SK-N-SH (cell line): ENCODE results near the gene DOCK6. TPM values are rescaled to one million over a fixed set of nuclear protein-coding genes. Genes with fewer than 3 reads are reported as not detected.

Experiments used
- CTCF ChIA-PET: fragments of 300-600, 350-600 bp; formaldehyde crosslinking; extraction: SDS; loops from one replicate; lab custom pipeline; 2021; lab: Yijun Ruan, JAX
- POLR2A ChIA-PET: fragments of 350-600 bp; sonication (Branson Sonifier 250); formaldehyde crosslinking; extraction: SDS; loops from one replicate; lab custom pipeline; 2020; ENCODE audit warnings: antibody characterized with exemption, inconsistent platforms; lab: Yijun Ruan, JAX
- DNase-seq: peaks from one replicate; pipeline ENCODE4 v3.0.0; 2012
- H2AFZ ChIP-seq: fragments of 200-600 bp; sonication (generic); 2 replicates; pipeline ENCODE4 v1.8.1; 2016; ENCODE audit warnings: antibody characterized with exemption, mild to moderate bottlenecking, low read depth
- H3F3A ChIP-seq: fragments of 200-600 bp; sonication (generic); replicated peaks from 2 replicates; pipeline ENCODE3; 2016; ENCODE audit warnings: antibody characterized with exemption, mild to moderate bottlenecking; ENCODE audit not compliant: insufficient read depth
- H3K27ac ChIP-seq, 2 experiments: fragments of 200-500 bp in 1 of 2; fragments of 200-600 bp in 1 of 2; sonication (Bioruptor generic) in 1 of 2; sonication (generic), shearing (Covaris generic) in 1 of 2; 2 replicates each; pipeline versions ENCODE4 v1.5.1 to v1.6.1; 2014 to 2016; ENCODE audit warnings: low read depth in 2 of 2, inconsistent platforms in 1 of 2, low read length in 1 of 2, mild to moderate bottlenecking in 1 of 2, mixed read lengths in 1 of 2
- H3K27me3 ChIP-seq: fragments of 200-600 bp; sonication (generic), shearing (Covaris generic); 2 replicates; pipeline ENCODE4 v1.6.1; 2016; ENCODE audit warnings: mixed run types; ENCODE audit not compliant: insufficient read depth
- H3K36me3 ChIP-seq, 2 experiments: fragments of 200-500 bp in 1 of 2; fragments of 200-600 bp in 1 of 2; sonication (Bioruptor generic) in 1 of 2; sonication (generic) in 1 of 2; replicated peaks in 1 of 2; 2 replicates each; pipeline versions ENCODE3 to v1.5.1; 2014 to 2016; ENCODE audit warnings: low read length in 1 of 2, mild to moderate bottlenecking in 1 of 2; ENCODE audit not compliant: insufficient read depth in 2 of 2, control insufficient read depth in 1 of 2
- H3K4me1 ChIP-seq, 2 experiments: fragments of 200-500 bp in 1 of 2; fragments of 200-600 bp in 1 of 2; sonication (Bioruptor generic) in 1 of 2; sonication (generic), shearing (Covaris generic) in 1 of 2; 2 replicates each; pipeline versions ENCODE4 v1.5.1 to v1.6.1; 2014 to 2016; ENCODE audit warnings: low read depth in 1 of 2, low read length in 1 of 2, mixed run types in 1 of 2; ENCODE audit not compliant: insufficient read depth in 2 of 2, control insufficient read depth in 1 of 2
- H3K4me2 ChIP-seq: fragments of 200-600 bp; sonication (generic), shearing (Covaris generic); 2 replicates; pipeline ENCODE4 v1.6.1; 2017; ENCODE audit warnings: mixed run types
- H3K4me3 ChIP-seq, 2 experiments: fragments of 200-500 bp in 1 of 2; fragments of 200-600 bp in 1 of 2; sonication (Bioruptor generic) in 1 of 2; sonication (generic), shearing (Covaris generic) in 1 of 2; 2 replicates each; pipeline versions ENCODE4 v1.5.1 to v1.8.1; 2014 to 2016; ENCODE audit warnings: low read depth in 2 of 2, inconsistent platforms in 1 of 2, low read length in 1 of 2, mild to moderate bottlenecking in 1 of 2, mixed read lengths in 1 of 2, moderate library complexity in 1 of 2
- H3K79me2 ChIP-seq: fragments of 200-600 bp; sonication (generic); 2 replicates; pipeline ENCODE4 v1.8.1; 2017; ENCODE audit warnings: mild to moderate bottlenecking; ENCODE audit not compliant: insufficient read depth
- H3K9ac ChIP-seq: fragments of 200-600 bp; sonication (generic); 2 replicates; pipeline ENCODE4 v1.6.1; 2017; ENCODE audit warnings: mixed run types
- H3K9me2 ChIP-seq: fragments of 200-600 bp; sonication (generic); 2 replicates; pipeline ENCODE4 v1.6.1; 2017; ENCODE audit warnings: mixed run types
- H3K9me3 ChIP-seq: fragments of 200-600 bp; sonication (generic); 2 replicates; pipeline ENCODE4 v1.6.1; 2017; ENCODE audit warnings: mixed run types, mild to moderate bottlenecking, moderate library complexity
- H4K20me1 ChIP-seq: fragments of 200-600 bp; sonication (generic); 2 replicates; pipeline ENCODE4 v1.6.1; 2017; ENCODE audit warnings: mild to moderate bottlenecking, mixed run types; ENCODE audit not compliant: insufficient read depth
- ELF1 ChIP-seq: IDR thresholded peaks from 2 replicates; pipeline ENCODE4 v1.4.0; 2012
- GABPA ChIP-seq: IDR thresholded peaks from 2 replicates; pipeline ENCODE4 v1.4.0; 2012; ENCODE audit warnings: low read depth, mild to moderate bottlenecking
- JUND ChIP-seq: IDR thresholded peaks from 2 replicates; pipeline ENCODE4 v1.4.0; 2012
- MXI1 ChIP-seq: IDR thresholded peaks from 2 replicates; pipeline ENCODE4 v1.6.1; 2012; ENCODE audit warnings: mild to moderate bottlenecking, low read depth, low read length, improper control_type of control experiment
- NFIC ChIP-seq: IDR thresholded peaks from 2 replicates; pipeline ENCODE4 v1.4.0; 2012; ENCODE audit warnings: borderline replicate concordance
- WGBS: methylation state at CpG from one replicate; pipeline ENCODE4 v1.1.6; 2017; ENCODE audit warnings: low lambda C conversion rate; 5-methylcytosine and 5-hydroxymethylcytosine counted together
- polyA plus RNA-seq, 3 experiments: library from polyadenylated mRNA; depleted of rRNA; stranded (reverse); fragments of >200 nt; gene quantifications; 2 replicates each; pipeline ENCODE4 v1.2.3, GENCODE V29; 2012
- TF ChIP-seq, protein P1 (sequence below): fragments of 150-350 bp; IDR thresholded peaks from 2 replicates; pipeline ENCODE4 v1.6.1; 2016; ENCODE audit warnings: mild to moderate bottlenecking, low read depth, low read length
- TF ChIP-seq, protein P2 (sequence below): IDR thresholded peaks from 2 replicates; pipeline ENCODE4 v1.4.0; 2012; ENCODE audit warnings: low read depth, borderline replicate concordance
- TF ChIP-seq, protein P3 (sequence below): IDR thresholded peaks from 2 replicates; pipeline ENCODE4 v1.4.0; 2012; ENCODE audit warnings: low read depth, borderline replicate concordance
- TF ChIP-seq, protein P4 (sequence below): IDR thresholded peaks from 2 replicates; pipeline ENCODE4 v1.4.0; 2012; ENCODE audit warnings: low read depth
- TF ChIP-seq, protein P5 (sequence below): IDR thresholded peaks from 2 replicates; pipeline ENCODE4 v1.6.1; 2012; ENCODE audit warnings: mild to moderate bottlenecking, low read depth, low read length, moderate library complexity
- TF ChIP-seq, protein P6 (sequence below): fragments of 200-600 bp; sonication (generic); IDR thresholded peaks from 2 replicates; pipeline ENCODE4 v1.6.1; 2017; ENCODE audit warnings: antibody characterized with exemption, mild to moderate bottlenecking, moderate library complexity

The DOCK6 gene
- polyA plus RNA-seq, 1 of the 3 experiments (the other 2 are of a cell fraction), result 18.3 TPM

DNA sequence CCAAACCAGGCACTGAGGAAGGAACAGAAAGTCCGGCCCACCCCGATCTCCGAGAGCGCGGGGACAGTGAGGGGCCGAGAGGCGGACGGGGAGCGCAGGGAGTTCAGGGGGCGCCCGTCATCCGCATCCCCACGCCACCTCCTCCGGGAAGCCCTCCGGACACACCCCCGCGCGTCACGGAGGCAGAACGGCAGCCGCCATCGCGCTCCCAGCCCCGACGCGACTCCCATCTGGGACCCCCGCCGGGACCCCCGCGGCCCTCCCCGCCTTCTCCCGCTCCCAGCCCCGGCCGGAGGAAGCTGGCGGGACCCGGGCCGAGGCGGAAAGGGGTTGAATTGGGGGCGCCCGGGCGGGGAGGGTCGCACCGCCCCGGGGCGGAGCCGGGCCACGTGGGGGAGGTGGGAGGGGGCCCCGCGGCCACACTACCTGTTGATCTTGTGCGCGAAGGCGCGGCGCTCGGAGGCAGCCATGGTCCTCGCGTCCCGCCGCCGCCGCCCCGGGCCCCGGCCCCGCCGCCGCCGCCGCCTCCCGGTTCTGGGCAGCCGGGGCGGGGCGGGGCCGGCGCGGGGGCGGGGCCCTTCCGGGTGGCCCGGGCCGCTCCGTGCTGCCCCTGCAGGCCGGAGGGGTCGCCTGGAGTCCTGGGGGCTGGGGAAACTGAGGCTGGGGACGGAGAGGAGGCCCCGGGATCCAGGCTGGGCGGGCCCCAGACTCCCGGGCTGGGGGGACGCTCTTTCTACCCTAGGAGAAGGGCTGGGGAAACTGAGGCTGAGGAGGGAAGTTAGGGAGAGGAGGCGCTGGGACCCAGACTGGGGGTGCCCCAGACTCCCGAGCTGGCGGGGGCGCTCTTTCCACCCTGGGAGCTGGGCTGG, at the start of gene DOCK6 (continued):
- TF ChIP-seq, protein P1, sequence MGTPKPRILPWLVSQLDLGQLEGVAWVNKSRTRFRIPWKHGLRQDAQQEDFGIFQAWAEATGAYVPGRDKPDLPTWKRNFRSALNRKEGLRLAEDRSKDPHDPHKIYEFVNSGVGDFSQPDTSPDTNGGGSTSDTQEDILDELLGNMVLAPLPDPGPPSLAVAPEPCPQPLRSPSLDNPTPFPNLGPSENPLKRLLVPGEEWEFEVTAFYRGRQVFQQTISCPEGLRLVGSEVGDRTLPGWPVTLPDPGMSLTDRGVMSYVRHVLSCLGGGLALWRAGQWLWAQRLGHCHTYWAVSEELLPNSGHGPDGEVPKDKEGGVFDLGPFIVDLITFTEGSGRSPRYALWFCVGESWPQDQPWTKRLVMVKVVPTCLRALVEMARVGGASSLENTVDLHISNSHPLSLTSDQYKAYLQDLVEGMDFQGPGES, result no peak
- TF ChIP-seq MXI1 (0 out of 2 replicates have a peak, but pooled peaks have one; percentile 39), ELF1 (peak; percentile 60), NFIC (no peak), JUND (no peak)
- TF ChIP-seq, protein P2, sequence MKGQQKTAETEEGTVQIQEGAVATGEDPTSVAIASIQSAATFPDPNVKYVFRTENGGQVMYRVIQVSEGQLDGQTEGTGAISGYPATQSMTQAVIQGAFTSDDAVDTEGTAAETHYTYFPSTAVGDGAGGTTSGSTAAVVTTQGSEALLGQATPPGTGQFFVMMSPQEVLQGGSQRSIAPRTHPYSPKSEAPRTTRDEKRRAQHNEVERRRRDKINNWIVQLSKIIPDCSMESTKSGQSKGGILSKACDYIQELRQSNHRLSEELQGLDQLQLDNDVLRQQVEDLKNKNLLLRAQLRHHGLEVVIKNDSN, result peak; percentile 41; the same call in 1 of the 2 replicates
- TF ChIP-seq, protein P3, sequence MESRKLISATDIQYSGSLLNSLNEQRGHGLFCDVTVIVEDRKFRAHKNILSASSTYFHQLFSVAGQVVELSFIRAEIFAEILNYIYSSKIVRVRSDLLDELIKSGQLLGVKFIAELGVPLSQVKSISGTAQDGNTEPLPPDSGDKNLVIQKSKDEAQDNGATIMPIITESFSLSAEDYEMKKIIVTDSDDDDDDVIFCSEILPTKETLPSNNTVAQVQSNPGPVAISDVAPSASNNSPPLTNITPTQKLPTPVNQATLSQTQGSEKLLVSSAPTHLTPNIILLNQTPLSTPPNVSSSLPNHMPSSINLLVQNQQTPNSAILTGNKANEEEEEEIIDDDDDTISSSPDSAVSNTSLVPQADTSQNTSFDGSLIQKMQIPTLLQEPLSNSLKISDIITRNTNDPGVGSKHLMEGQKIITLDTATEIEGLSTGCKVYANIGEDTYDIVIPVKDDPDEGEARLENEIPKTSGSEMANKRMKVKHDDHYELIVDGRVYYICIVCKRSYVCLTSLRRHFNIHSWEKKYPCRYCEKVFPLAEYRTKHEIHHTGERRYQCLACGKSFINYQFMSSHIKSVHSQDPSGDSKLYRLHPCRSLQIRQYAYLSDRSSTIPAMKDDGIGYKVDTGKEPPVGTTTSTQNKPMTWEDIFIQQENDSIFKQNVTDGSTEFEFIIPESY, result no peak
- TF ChIP-seq, protein P4, sequence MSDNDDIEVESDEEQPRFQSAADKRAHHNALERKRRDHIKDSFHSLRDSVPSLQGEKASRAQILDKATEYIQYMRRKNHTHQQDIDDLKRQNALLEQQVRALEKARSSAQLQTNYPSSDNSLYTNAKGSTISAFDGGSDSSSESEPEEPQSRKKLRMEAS, result 0 out of 2 replicates have a peak, but pooled peaks have one; percentile 18
- TF ChIP-seq, protein P5, sequence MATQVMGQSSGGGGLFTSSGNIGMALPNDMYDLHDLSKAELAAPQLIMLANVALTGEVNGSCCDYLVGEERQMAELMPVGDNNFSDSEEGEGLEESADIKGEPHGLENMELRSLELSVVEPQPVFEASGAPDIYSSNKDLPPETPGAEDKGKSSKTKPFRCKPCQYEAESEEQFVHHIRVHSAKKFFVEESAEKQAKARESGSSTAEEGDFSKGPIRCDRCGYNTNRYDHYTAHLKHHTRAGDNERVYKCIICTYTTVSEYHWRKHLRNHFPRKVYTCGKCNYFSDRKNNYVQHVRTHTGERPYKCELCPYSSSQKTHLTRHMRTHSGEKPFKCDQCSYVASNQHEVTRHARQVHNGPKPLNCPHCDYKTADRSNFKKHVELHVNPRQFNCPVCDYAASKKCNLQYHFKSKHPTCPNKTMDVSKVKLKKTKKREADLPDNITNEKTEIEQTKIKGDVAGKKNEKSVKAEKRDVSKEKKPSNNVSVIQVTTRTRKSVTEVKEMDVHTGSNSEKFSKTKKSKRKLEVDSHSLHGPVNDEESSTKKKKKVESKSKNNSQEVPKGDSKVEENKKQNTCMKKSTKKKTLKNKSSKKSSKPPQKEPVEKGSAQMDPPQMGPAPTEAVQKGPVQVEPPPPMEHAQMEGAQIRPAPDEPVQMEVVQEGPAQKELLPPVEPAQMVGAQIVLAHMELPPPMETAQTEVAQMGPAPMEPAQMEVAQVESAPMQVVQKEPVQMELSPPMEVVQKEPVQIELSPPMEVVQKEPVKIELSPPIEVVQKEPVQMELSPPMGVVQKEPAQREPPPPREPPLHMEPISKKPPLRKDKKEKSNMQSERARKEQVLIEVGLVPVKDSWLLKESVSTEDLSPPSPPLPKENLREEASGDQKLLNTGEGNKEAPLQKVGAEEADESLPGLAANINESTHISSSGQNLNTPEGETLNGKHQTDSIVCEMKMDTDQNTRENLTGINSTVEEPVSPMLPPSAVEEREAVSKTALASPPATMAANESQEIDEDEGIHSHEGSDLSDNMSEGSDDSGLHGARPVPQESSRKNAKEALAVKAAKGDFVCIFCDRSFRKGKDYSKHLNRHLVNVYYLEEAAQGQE, result no peak

DNA sequence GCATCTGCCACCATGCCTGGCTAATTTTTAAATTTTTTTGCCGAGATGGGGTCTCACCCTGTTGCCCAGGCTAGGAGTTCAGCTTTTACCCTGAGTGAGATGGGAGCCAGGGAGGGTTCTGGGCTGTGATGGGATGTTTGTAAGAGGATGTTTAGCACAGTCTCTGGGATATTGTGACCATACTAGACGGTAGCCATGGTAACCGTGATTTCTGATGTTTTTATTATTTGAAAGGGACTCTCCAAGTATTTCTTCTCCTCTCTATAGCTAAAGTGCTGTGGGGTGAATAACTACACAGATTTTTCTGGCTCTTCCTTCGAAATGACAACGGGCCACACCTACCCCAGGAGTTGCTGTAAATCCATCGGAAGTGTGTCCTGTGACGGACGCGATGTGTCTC, 44.0 kb upstream of the DOCK6 start:
- H3K9me2 ChIP-seq, result no peaks in the 10 kb centered on the region
- WGBS, result 70% methylated on average over 9 of the region's 9 CpGs
- DNase-seq, result no peak

More for the DNA sequence above, 44.0 kb upstream of the DOCK6 start:
- no peak overlapping the region for H3K27ac ChIP-seq
- no peaks in the 10 kb centered on the region for H3K27me3 ChIP-seq
- no peaks in the 10 kb centered on the region for H3K4me1 ChIP-seq
- H3K36me3 ChIP-seq, result no peaks in the 10 kb centered on the region
- TF ChIP-seq, protein P6, sequence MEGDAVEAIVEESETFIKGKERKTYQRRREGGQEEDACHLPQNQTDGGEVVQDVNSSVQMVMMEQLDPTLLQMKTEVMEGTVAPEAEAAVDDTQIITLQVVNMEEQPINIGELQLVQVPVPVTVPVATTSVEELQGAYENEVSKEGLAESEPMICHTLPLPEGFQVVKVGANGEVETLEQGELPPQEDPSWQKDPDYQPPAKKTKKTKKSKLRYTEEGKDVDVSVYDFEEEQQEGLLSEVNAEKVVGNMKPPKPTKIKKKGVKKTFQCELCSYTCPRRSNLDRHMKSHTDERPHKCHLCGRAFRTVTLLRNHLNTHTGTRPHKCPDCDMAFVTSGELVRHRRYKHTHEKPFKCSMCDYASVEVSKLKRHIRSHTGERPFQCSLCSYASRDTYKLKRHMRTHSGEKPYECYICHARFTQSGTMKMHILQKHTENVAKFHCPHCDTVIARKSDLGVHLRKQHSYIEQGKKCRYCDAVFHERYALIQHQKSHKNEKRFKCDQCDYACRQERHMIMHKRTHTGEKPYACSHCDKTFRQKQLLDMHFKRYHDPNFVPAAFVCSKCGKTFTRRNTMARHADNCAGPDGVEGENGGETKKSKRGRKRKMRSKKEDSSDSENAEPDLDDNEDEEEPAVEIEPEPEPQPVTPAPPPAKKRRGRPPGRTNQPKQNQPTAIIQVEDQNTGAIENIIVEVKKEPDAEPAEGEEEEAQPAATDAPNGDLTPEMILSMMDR, result no peak
- no peak for TF ChIP-seq GABPA
- H3F3A ChIP-seq, result no peaks in the 10 kb centered on the region
- no peaks in the 10 kb centered on the region for H3K79me2 ChIP-seq
- no peak overlapping the region for H2AFZ ChIP-seq
- no peaks in the 10 kb centered on the region for H4K20me1 ChIP-seq
- no peak overlapping the region for H3K9ac ChIP-seq
- POLR2A ChIA-PET, result no interaction called here
- H3K4me3 ChIP-seq, result no peak overlapping the region
- no peaks in the 10 kb centered on the region for H3K9me3 ChIP-seq
- H3K4me2 ChIP-seq, result no peak overlapping the region
- CTCF ChIA-PET, result interaction anchor here (0.7 to 3.6 kb wide), 4 partner anchors 11 to 230 kb away, joined by 3 to 20 read pairs (median 3); partner anchors contain the start of gene TSPAN16
